GM12874 (cell line): ENCODE data around the gene NNMT.

Source experiments
- CTCF ChIP-seq: IDR thresholded peaks from 2 replicates; pipeline ENCODE4 v1.5.1; 2011; ENCODE audit warnings: low read depth, mild to moderate bottlenecking, control low read depth, low read length, moderate library complexity; ENCODE audit not compliant: insufficient read depth

Gene NNMT

GRCh38 chr11:114253771-114254170, 42.4 kb upstream of the NNMT start:
- no peak for TF ChIP-seq CTCF

GRCh38 chr11:114254571-114255146, 41.5 kb upstream of the NNMT start:
- TF ChIP-seq CTCF = no peak

GRCh38 chr11:114255289-114255688, 40.9 kb upstream of the NNMT start:
- TF ChIP-seq CTCF = no peak

GRCh38 chr11:114256176-114256966, 39.8 kb upstream of the NNMT start:
- TF ChIP-seq CTCF = no peak

- TF ChIP-seq CTCF = no peak
Observed at GRCh38 chr11:114256967-114257286, 39.3 kb upstream of the NNMT start.

GRCh38 chr11:114257621-114258558, 38.3 kb upstream of the NNMT start:
- no peak for TF ChIP-seq CTCF

- TF ChIP-seq CTCF = no peak
Observed at GRCh38 chr11:114258696-114259095, 37.5 kb upstream of the NNMT start.
